GM10266 (cell line): ENCODE measurements around the gene WDPCP.

Source experiments
- DNase-seq: peaks from one replicate; pipeline ENCODE4 v3.0.0; 2012; ENCODE audit errors: extremely low spot score
- TF ChIP-seq, protein P1 (sequence below): IDR thresholded peaks from 2 replicates; pipeline ENCODE4 v1.5.1; 2012; ENCODE audit warnings: mild to moderate bottlenecking, low read depth; ENCODE audit not compliant: control insufficient read depth, insufficient read depth; ENCODE audit errors: missing control alignments

WDPCP gene

DNA sequence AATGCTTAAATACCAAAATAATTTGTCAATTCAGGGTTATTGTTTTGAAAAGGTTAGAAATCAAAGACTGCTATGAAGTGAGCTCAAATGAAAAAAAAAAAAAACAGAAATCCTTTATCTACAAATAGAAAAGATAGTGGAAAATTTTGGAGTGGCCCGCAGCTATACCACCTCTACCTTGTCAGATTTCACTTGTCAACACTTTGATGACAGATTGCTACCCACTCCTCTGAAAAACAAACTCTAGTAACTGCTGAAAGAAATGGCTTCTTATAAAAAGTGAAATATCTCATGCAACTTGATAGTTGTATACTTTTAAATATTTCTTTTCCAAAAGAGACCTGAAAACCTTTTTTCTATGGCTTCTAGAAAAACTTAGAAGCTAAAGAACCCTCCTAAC lies 84.5 kb downstream of the WDPCP start:
- no peak for DNase-seq
- TF ChIP-seq, protein P1, sequence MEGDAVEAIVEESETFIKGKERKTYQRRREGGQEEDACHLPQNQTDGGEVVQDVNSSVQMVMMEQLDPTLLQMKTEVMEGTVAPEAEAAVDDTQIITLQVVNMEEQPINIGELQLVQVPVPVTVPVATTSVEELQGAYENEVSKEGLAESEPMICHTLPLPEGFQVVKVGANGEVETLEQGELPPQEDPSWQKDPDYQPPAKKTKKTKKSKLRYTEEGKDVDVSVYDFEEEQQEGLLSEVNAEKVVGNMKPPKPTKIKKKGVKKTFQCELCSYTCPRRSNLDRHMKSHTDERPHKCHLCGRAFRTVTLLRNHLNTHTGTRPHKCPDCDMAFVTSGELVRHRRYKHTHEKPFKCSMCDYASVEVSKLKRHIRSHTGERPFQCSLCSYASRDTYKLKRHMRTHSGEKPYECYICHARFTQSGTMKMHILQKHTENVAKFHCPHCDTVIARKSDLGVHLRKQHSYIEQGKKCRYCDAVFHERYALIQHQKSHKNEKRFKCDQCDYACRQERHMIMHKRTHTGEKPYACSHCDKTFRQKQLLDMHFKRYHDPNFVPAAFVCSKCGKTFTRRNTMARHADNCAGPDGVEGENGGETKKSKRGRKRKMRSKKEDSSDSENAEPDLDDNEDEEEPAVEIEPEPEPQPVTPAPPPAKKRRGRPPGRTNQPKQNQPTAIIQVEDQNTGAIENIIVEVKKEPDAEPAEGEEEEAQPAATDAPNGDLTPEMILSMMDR, result no peak

DNA sequence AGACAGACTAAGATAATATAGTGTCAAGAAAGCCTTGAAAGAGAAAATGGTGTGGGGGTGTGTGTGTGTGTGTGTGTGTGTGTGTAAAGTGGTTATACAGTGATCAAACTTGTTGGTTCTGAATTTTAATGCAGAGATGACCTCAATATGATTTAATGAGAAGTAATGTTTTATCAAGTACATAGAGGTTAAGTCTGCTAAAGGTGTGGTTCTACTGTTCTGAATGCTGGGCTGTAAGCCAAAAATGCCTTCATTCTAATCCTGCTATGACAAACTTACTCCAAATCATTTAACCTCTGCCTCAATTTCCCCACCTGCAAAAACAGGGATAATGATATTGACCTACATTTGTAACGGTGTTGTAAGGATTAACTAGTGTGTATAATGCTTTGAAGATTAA lies 87.9 kb downstream of the WDPCP start:
- TF ChIP-seq, protein P1, result no peak
- DNase-seq, result no peak

DNA sequence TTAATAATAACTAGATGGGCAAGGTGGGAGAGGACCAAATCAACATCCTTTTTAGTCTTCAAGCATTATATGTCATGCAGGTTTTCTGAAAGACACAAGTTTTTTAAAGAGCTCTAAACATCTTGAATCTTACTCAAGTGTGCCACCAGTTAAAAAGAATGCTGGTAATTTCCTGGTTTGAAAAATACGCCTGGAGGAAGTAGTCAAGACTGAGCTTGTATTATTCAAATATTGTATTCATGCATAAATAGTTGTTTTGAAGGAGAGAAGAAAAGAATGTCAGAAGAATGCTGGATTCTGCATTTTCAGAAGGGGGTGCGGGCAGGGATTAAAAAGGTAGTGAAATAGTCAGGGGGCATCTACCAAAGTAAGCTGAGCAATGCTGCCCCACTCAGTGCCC lies 90.7 kb downstream of the WDPCP start:
- TF ChIP-seq, protein P1, result no peak

DNA sequence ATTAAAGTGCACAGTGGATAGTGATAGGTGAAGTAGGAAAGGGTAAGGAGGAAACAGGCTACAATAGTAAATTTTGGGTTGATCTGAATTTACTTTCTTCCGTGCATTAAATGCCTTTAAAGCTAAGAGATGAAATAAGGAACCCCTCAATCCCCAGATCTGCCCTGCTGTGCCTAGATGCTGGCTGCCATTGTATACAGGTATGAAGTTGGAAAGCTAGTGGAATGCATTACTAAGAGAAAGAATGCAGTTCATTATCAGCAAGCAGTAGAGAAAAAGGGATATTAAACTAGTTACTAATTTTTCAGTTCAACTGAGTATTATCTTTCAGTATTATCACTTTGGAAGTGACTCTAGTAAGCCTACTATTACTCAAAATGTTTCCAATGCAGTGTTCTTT lies 93.3 kb downstream of the WDPCP start:
- TF ChIP-seq, protein P1, result no peak
- DNase-seq, result no peak

More for the DNA sequence above, 90.7 kb downstream of the WDPCP start:
- no peak for DNase-seq

DNA sequence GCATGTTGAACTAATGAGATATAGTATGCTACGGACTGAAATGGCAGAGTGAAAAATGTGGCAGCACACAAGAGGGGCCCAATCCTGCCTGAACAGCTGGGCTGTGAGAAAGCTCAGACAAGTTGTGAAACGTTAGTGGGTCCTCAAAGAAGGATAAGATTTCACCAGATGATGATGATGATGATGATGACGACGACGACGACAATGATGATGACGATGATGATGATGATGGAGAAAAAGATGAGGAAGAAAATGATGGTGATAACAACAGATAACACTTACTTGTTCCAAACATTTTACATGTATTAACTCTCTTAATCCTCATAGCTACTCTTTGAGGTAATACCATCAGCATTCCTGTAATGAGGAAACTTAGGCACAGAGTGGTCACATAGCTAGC lies 94.2 kb downstream of the WDPCP start:
- DNase-seq, result no peak
- TF ChIP-seq, protein P1, result no peak

DNA sequence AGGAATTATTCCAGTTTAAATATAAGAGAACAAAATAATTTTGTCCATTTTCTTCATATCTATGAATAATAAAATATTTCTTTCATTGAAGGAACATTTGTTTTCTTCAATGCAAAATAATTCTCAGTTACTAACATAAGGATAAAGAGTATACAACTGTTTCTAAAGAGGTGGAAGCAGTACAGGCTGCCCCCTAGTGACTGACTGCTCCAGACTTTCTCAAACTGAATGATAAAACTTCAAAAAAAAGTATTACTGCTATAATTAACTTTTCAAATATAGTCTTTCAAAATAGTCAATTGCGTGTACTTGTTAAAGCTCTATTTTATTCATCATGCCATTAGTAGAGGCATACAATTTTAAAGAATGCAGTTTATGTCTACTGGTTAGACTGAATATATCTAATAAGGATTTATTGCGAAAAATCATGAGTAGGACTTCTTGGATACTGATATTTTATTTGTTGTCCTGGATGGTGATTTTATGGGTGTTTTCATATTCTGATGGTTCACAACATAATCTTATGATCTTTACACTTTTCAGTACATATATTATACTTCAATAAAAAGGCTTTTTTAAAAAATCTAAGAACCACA lies 100.1 kb downstream of the WDPCP start:
- TF ChIP-seq, protein P1, result peak; percentile 48
- DNase-seq, result peak; percentile 30

DNA sequence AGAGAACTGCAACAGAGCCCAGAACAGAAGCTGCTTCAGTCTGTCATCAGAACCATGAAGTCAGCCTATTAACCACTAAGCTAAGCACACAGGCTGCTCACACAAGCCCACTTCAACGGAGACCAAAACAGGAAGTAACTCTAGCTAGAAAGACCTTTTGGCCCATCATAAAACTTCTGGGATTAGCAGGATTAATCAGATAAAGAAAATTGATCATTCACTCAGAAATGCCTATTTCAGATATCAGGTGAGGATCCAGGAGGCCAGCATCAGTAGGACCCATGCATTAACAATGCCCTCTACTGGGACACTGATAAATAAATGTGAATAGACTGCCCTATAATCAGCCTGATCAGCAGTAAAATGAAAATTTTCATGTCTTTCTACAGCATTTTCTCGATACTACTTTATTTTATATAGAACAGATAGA lies 101.4 kb downstream of the WDPCP start:
- TF ChIP-seq, protein P1, result peak; percentile 19
- DNase-seq, result peak; percentile 10
